Measurements from ENCODE around the gene CDK17.

The CDK17 gene

GRCh38 chr12:96366381-96366654, 33.9 kb downstream of the CDK17 start:
- no peak for TF ChIP-seq CTCF (IDR thresholded peaks at IDR 0.05)
- no peak for DNase-seq (ENCODE audit: low spot score)
- Histone ChIP-seq H3K27ac (no peak overlapping the region), H3K4me3 (no peak overlapping the region)

GRCh38 chr12:96365604-96366380, 34.4 kb downstream of the CDK17 start:
- Histone ChIP-seq H3K4me3 (no peak overlapping the region), H3K27ac (no peak overlapping the region)
- no peak for DNase-seq (ENCODE audit: low spot score)
- no peak for TF ChIP-seq CTCF (IDR thresholded peaks at IDR 0.05)

- no peak for DNase-seq (ENCODE audit: low spot score)
- no peak overlapping the region for H3K4me3 ChIP-seq
- TF ChIP-seq CTCF (IDR thresholded peaks at IDR 0.05), result no peak
- no peak overlapping the region for H3K27ac ChIP-seq
These were observed 36.0 kb downstream of the CDK17 start for GRCh38 chr12:96364092-96364700.

GRCh38 chr12:96361074-96361473, 39.2 kb downstream of the CDK17 start:
- DNase-seq (ENCODE audit: low spot score), result no peak
- no peak overlapping the region for H3K27ac ChIP-seq
- no peak for TF ChIP-seq CTCF (IDR thresholded peaks at IDR 0.05)
- no peak overlapping the region for H3K4me3 ChIP-seq

DNA sequence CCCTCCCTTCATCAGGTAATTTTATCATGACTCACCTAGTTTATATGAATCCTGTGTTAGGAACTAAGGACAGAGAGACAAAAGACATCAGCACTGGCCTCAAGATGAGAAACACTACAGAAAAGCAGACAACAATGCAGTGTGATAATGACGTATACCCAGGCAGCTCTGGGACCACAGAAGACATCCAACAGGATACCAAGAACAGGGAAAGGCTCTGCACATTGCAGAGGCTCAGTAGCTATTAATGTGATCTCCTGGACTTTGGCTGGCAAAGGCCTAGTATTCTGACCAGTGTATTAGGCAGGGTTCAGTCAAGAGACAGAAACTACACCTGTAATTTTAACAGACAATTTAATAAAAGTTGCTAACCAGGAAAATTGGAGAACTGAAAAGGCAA, 39.7 kb downstream of the CDK17 start:
- no peak for DNase-seq (ENCODE audit: low spot score)
- no peak for TF ChIP-seq CTCF (IDR thresholded peaks at IDR 0.05)
- H3K27ac ChIP-seq, result no peak overlapping the region
- H3K4me3 ChIP-seq, result no peak overlapping the region

- TF ChIP-seq CTCF (IDR thresholded peaks at IDR 0.05), result no peak
- no peak overlapping the region for H3K27ac ChIP-seq
- DNase-seq (ENCODE audit: low spot score), result no peak
- no peak overlapping the region for H3K4me3 ChIP-seq
These were observed 40.9 kb downstream of the CDK17 start for GRCh38 chr12:96359328-96359727.

DNA sequence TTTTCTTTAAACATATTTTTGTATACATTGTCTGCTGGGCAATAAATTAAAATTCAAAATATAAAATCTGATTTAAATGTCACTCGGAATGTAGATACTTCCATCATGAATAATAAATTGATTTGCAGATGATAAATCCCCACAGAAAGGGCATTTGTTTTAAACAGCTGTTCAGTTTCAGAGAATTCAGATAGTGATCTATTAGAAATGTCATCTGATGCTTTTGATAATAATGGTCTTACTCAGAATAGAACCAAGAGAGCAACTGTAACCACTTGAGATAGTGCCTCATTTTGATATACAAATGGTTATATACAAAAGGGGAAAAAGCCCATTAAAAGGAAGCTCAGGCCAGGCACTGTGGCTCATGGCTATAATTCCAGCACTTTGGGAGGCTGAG, 43.4 kb downstream of the CDK17 start:
- Histone ChIP-seq H3K4me3 (no peak overlapping the region), H3K27ac (no peak overlapping the region)
- no peak for DNase-seq (ENCODE audit: low spot score)
- TF ChIP-seq CTCF (IDR thresholded peaks at IDR 0.05), result no peak

Measured in coronary artery (tissue), 2 donors.